Tibial artery (tissue), 4 donors: ENCODE data around the gene ASB1.

Source experiments
- DNase-seq, 2 donors: peaks; one replicate each; pipeline ENCODE4 v3.0.0-alpha.2; 2019
- H3K27ac ChIP-seq, 2 donors: fragments of 200-600 bp; sonication (generic) in 1 of 2; 1 replicate in 1 of 2; 2 replicates in 1 of 2; pipeline ENCODE4 v1.5.1; 2018 to 2019; ENCODE audit warnings: mild to moderate bottlenecking in 1 of 2
- H3K27me3 ChIP-seq, 2 donors: fragments of 200-600 bp; sonication (generic) in 1 of 2; one replicate each; pipeline versions ENCODE4 v1.5.1 to v1.6.0; 2016 to 2019
- H3K36me3 ChIP-seq, 3 donors: fragments of 200-600 bp; sonication (generic) in 2 of 3; one replicate each; pipeline ENCODE4 v1.5.1; 2016 to 2019; ENCODE audit warnings: mild to moderate bottlenecking in 2 of 3
- H3K4me1 ChIP-seq, 4 donors: fragments of 200-600 bp; sonication (generic) in 2 of 4; 1 replicate in 3 of 4; 2 replicates in 1 of 4; pipeline ENCODE4 v1.5.1; 2016 to 2019
- H3K4me3 ChIP-seq, 2 donors: fragments of 200-600 bp; sonication (generic) in 1 of 2; 1 replicate in 1 of 2; 2 replicates in 1 of 2; pipeline ENCODE4 v1.5.1; 2018 to 2019; ENCODE audit warnings: mild to moderate bottlenecking in 2 of 2
- H3K9me3 ChIP-seq, 3 donors: fragments of 200-600 bp; sonication (generic) in 1 of 3; one replicate each; pipeline ENCODE4 v1.5.1; 2016 to 2019
- CTCF ChIP-seq, 2 experiments: fragments of 200-600 bp in 1 of 2; fragments of 450-650 bp in 1 of 2; IDR thresholded peaks; one replicate each; pipeline ENCODE4 v1.5.1; 2017 to 2019; ENCODE audit warnings: antibody characterized with exemption in 2 of 2, mild to moderate bottlenecking in 1 of 2, moderate library complexity in 1 of 2
- intact Hi-C: fragments of 100-400 bp; cut with DNase I; formaldehyde crosslinking; loops from one replicate; pipeline ENCODE4 v1.15.0; 2023; ENCODE audit warnings: low total_unique reads

Gene ASB1

GRCh38 chr2:238444242-238444641, 17.5 kb downstream of the ASB1 start:
- H3K4me3 ChIP-seq: no peak overlapping the region
- no peak for DNase-seq
- H3K9me3 ChIP-seq: no peaks in the 10 kb centered on the region
- intact Hi-C loops: no loop called here
- no peak for TF ChIP-seq CTCF (IDR thresholded peaks at IDR 0.05)
- peaks cover 0 to 17% (median 8%) of the 10 kb centered on the region in 4 donors for H3K4me1 ChIP-seq
- no peaks in the 10 kb centered on the region for H3K27me3 ChIP-seq
- peaks cover 42 to 54% (median 51%) of the 10 kb centered on the region in 3 donors for H3K36me3 ChIP-seq
- H3K27ac ChIP-seq: no peak overlapping the region

GRCh38 chr2:238445409-238446190, 18.9 kb downstream of the ASB1 start:
- intact Hi-C loops: no loop called here
- Histone ChIP-seq H3K4me1 (peaks cover 0 to 9% (median 2%) of the 10 kb centered on the region in 4 donors), H3K27ac (no peak overlapping the region), H3K27me3 (no peaks in the 10 kb centered on the region), H3K9me3 (no peaks in the 10 kb centered on the region), H3K4me3 (no peak overlapping the region), H3K36me3 (peaks cover 42 to 65% (median 64%) of the 10 kb centered on the region in 3 donors)
- no peak for TF ChIP-seq CTCF (IDR thresholded peaks at IDR 0.05)
- DNase-seq: no peak

GRCh38 chr2:238446371-238446770, 19.6 kb downstream of the ASB1 start:
- DNase-seq: no peak
- H3K4me1 ChIP-seq: peaks cover 0 to 6% (median under 1%) of the 10 kb centered on the region in 4 donors
- H3K4me3 ChIP-seq: no peak overlapping the region
- no peak for TF ChIP-seq CTCF (IDR thresholded peaks at IDR 0.05)
- intact Hi-C loops: no loop called here
- H3K36me3 ChIP-seq: peaks cover 42 to 72% (median 71%) of the 10 kb centered on the region in 3 donors
- no peaks in the 10 kb centered on the region for H3K9me3 ChIP-seq
- no peaks in the 10 kb centered on the region for H3K27me3 ChIP-seq
- no peak overlapping the region for H3K27ac ChIP-seq

- intact Hi-C loops: no loop called here
- no peak for TF ChIP-seq CTCF (IDR thresholded peaks at IDR 0.05)
- Histone ChIP-seq H3K9me3 (no peaks in the 10 kb centered on the region), H3K36me3 (peaks cover 42 to 86% (median 79%) of the 10 kb centered on the region in 3 donors), H3K27ac (no peak overlapping the region), H3K4me1 (no peaks in the 10 kb centered on the region), H3K4me3 (no peak overlapping the region), H3K27me3 (no peaks in the 10 kb centered on the region)
- no peak for DNase-seq
These were observed 21.6 kb downstream of the ASB1 start for GRCh38 chr2:238448031-238448955.

GRCh38 chr2:238449241-238449640, 22.5 kb downstream of the ASB1 start:
- no peak for TF ChIP-seq CTCF (IDR thresholded peaks at IDR 0.05)
- no peak for DNase-seq
- Histone ChIP-seq H3K9me3 (no peaks in the 10 kb centered on the region), H3K27me3 (no peaks in the 10 kb centered on the region), H3K36me3 (peaks cover 42 to 82% (median 77%) of the 10 kb centered on the region in 3 donors), H3K4me1 (no peaks in the 10 kb centered on the region), H3K4me3 (no peak overlapping the region), H3K27ac (no peak overlapping the region)
- intact Hi-C loops: no loop called here
